ENCODE results near the gene KRTAP5-11. TPM values are rescaled to one million over a fixed set of nuclear protein-coding genes. Genes with fewer than 3 reads are reported as not detected.

The KRTAP5-11 gene
- total and polyA plus RNA-seq, 7 experiments from 2014 or later = not detected

DNA sequence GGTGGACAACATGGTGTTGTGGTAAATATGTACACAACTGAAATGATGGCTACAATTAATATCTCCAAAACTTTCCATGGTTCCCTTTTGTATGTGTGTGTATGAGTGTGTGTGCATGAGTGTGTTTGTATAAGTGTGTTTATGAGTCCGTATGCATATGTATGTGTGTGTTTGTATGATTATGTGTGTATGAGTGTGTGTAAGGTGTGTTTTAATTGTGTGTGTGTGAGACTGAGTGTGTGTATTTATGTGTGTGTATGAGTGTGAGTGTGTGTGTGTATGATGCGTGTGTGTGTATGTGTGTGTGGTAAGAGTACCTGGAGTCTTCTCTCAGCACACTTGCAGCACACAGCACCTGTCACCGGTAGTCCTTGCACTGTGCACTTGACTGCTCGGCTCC is 26.7 kb downstream of the KRTAP5-11 start:
- intact Hi-C loops (cut with micrococcal nuclease) = no loop called here
- Histone ChIP-seq H3K9me3 (ENCODE audit: control insufficient read depth in 2 of 3, low read length in 3 of 3) (no peaks in the 10 kb centered on the region), H3K27ac (ENCODE audit: low read depth, low read length) (no peak overlapping the region), H3K36me3 (ENCODE audit: control insufficient read depth in 2 of 3, insufficient read depth in 3 of 3, low read length in 3 of 3) (no peaks in the 10 kb centered on the region), H3K4me1 (ENCODE audit: control insufficient read depth in 2 of 2, insufficient read depth in 2 of 2, low read length in 2 of 2) (no peaks in the 10 kb centered on the region), H3K27me3 (ENCODE audit: control insufficient read depth in 2 of 2, insufficient read depth in 2 of 2, low read length in 2 of 2) (no peaks in the 10 kb centered on the region), H3K4me3 (ENCODE audit: low read length) (no peak overlapping the region)
- peaks cover 0 to 2% (median 0%) of the 10 kb centered on the region in 11 donors for H3K9me3 Mint-ChIP-seq
- no peaks in the 10 kb centered on the region for H3K36me3 Mint-ChIP-seq
- no peak overlapping the region for H3K4me3 Mint-ChIP-seq
- POLR2A ChIA-PET = no interaction called here
- DNase-seq (no peak), ATAC-seq (no peak)
- no peaks in the 10 kb centered on the region for H3K4me1 Mint-ChIP-seq
- CTCF ChIA-PET = no interaction called here
- H3K27ac Mint-ChIP-seq = no peak overlapping the region
- peaks cover 10 to 19% (median 18%) of the 10 kb centered on the region in 5 donors for H3K27me3 Mint-ChIP-seq

- ChIA-PET POLR2A (no interaction called here), CTCF (no interaction called here)
- Mint-ChIP-seq H3K4me1 (no peaks in the 10 kb centered on the region), H3K27ac (no peak overlapping the region), H3K27me3 (peaks cover 8 to 19% (median 15%) of the 10 kb centered on the region in 5 donors), H3K9me3 (peaks cover 0 to 2% (median 0%) of the 10 kb centered on the region in 11 donors), H3K36me3 (no peaks in the 10 kb centered on the region), H3K4me3 (no peak overlapping the region)
- intact Hi-C loops (cut with micrococcal nuclease) = no loop called here
- DNase-seq (no peak), ATAC-seq (no peak)
- H3K27ac ChIP-seq (ENCODE audit: low read depth, low read length) = no peak overlapping the region
- no peak overlapping the region for H3K4me3 ChIP-seq (ENCODE audit: low read length)
- H3K36me3 ChIP-seq (ENCODE audit: control insufficient read depth in 2 of 3, insufficient read depth in 3 of 3, low read length in 3 of 3) = no peaks in the 10 kb centered on the region
- H3K9me3 ChIP-seq (ENCODE audit: control insufficient read depth in 2 of 3, low read length in 3 of 3) = no peaks in the 10 kb centered on the region
- H3K27me3 ChIP-seq (ENCODE audit: control insufficient read depth in 2 of 2, insufficient read depth in 2 of 2, low read length in 2 of 2) = no peaks in the 10 kb centered on the region
- H3K4me1 ChIP-seq (ENCODE audit: control insufficient read depth in 2 of 2, insufficient read depth in 2 of 2, low read length in 2 of 2) = no peaks in the 10 kb centered on the region
Measured at GRCh38 chr11:71555508-71555907, 27.2 kb downstream of the KRTAP5-11 start.

DNA sequence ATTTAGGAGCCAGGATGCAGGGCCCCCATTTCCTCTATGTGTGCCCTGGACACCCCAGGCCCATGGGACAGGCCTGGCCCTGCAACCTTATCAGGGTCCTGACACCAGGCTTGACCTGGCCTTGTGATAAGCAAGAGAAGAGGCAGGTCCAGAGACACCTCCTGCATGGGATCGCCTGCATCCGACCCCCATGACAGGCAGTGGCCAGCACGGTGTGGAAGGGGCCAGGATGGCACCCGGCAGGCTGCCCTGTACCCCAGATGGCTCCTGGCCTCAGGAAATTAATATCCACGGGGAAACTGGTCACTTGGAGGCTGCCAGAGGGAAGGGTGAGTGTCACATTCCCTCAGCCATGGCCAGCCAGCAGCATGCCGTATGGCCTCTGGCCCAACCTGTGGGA is 27.7 kb downstream of the KRTAP5-11 start:
- no peaks in the 10 kb centered on the region for H3K27me3 ChIP-seq (ENCODE audit: control insufficient read depth in 2 of 2, insufficient read depth in 2 of 2, low read length in 2 of 2)
- Mint-ChIP-seq H3K27ac (no peak overlapping the region), H3K27me3 (peaks cover 12 to 22% (median 15%) of the 10 kb centered on the region in 5 donors), H3K4me1 (no peaks in the 10 kb centered on the region), H3K9me3 (peaks cover 0 to 2% (median 0%) of the 10 kb centered on the region in 11 donors), H3K4me3 (no peak overlapping the region), H3K36me3 (no peaks in the 10 kb centered on the region)
- DNase-seq = no peak
- ChIA-PET POLR2A (no interaction called here), CTCF (no interaction called here)
- intact Hi-C loops (cut with micrococcal nuclease) = no loop called here
- no peak overlapping the region for H3K4me3 ChIP-seq (ENCODE audit: low read length)
- H3K27ac ChIP-seq (ENCODE audit: low read depth, low read length) = no peak overlapping the region
- no peaks in the 10 kb centered on the region for H3K4me1 ChIP-seq (ENCODE audit: control insufficient read depth in 2 of 2, insufficient read depth in 2 of 2, low read length in 2 of 2)
- H3K36me3 ChIP-seq (ENCODE audit: control insufficient read depth in 2 of 3, insufficient read depth in 3 of 3, low read length in 3 of 3) = no peaks in the 10 kb centered on the region
- ATAC-seq = no peak
- no peaks in the 10 kb centered on the region for H3K9me3 ChIP-seq (ENCODE audit: control insufficient read depth in 2 of 3, low read length in 3 of 3)

DNA sequence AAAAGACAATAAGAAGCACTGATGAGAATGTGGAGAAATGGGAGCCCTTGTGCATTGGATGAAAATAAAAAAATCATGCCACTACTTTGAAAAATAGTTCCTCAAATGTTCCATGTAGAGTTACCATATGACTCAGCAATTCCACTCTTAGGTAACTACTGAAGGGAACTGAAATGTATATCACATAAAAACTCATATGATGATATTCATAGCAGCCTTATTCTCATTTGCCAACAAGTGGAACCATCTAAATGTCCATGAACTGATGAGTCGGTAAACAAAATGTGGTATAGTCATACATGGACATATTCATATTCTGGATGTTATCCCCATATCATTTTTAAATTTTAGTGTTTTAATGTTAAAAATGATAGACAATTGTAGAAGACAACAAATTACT is 31.0 kb downstream of the KRTAP5-11 start:
- CTCF ChIA-PET = no interaction called here
- Histone ChIP-seq H3K27me3 (ENCODE audit: control insufficient read depth in 2 of 2, insufficient read depth in 2 of 2, low read length in 2 of 2) (no peaks in the 10 kb centered on the region), H3K27ac (ENCODE audit: low read depth, low read length) (no peak overlapping the region), H3K36me3 (ENCODE audit: control insufficient read depth in 2 of 3, insufficient read depth in 3 of 3, low read length in 3 of 3) (no peaks in the 10 kb centered on the region), H3K4me1 (ENCODE audit: control insufficient read depth in 2 of 2, insufficient read depth in 2 of 2, low read length in 2 of 2) (no peaks in the 10 kb centered on the region), H3K9me3 (ENCODE audit: control insufficient read depth in 2 of 3, low read length in 3 of 3) (no peaks in the 10 kb centered on the region), H3K4me3 (ENCODE audit: low read length) (no peak overlapping the region)
- H3K4me1 Mint-ChIP-seq = no peaks in the 10 kb centered on the region
- peaks cover 0 to 5% (median 0%) of the 10 kb centered on the region in 11 donors for H3K9me3 Mint-ChIP-seq
- H3K4me3 Mint-ChIP-seq = no peak overlapping the region
- POLR2A ChIA-PET = no interaction called here
- DNase-seq (no peak), ATAC-seq (no peak)
- no peaks in the 10 kb centered on the region for H3K36me3 Mint-ChIP-seq
- H3K27ac Mint-ChIP-seq = no peak overlapping the region
- intact Hi-C loops (cut with micrococcal nuclease) = no loop called here
- H3K27me3 Mint-ChIP-seq = peaks cover 10 to 29% (median 25%) of the 10 kb centered on the region in 5 donors

DNA sequence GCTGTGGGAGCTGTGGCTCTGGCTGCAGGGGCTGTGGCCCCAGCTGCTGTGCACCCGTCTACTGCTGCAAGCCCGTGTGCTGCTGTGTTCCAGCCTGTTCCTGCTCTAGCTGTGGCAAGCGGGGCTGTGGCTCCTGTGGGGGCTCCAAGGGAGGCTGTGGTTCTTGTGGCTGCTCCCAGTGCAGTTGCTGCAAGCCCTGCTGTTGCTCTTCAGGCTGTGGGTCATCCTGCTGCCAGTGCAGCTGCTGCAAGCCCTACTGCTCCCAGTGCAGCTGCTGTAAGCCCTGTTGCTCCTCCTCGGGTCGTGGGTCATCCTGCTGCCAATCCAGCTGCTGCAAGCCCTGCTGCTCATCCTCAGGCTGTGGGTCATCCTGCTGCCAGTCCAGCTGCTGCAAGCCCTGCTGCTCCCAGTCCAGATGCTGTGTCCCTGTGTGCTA is 33.9 kb downstream of the KRTAP5-11 start:
- H3K9me3 Mint-ChIP-seq = peaks cover 0 to 9% (median 0%) of the 10 kb centered on the region in 11 donors
- Histone ChIP-seq H3K27me3 (ENCODE audit: control insufficient read depth in 2 of 2, insufficient read depth in 2 of 2, low read length in 2 of 2) (no peaks in the 10 kb centered on the region), H3K4me1 (ENCODE audit: control insufficient read depth in 2 of 2, insufficient read depth in 2 of 2, low read length in 2 of 2) (no peaks in the 10 kb centered on the region), H3K4me3 (ENCODE audit: low read length) (no peak overlapping the region), H3K27ac (ENCODE audit: low read depth, low read length) (no peak overlapping the region), H3K36me3 (ENCODE audit: control insufficient read depth in 2 of 3, insufficient read depth in 3 of 3, low read length in 3 of 3) (no peaks in the 10 kb centered on the region), H3K9me3 (ENCODE audit: control insufficient read depth in 2 of 3, low read length in 3 of 3) (no peaks in the 10 kb centered on the region)
- peaks cover 0 to 6% (median 0%) of the 10 kb centered on the region in 7 donors for H3K4me1 Mint-ChIP-seq
- POLR2A ChIA-PET = no interaction called here
- H3K27ac Mint-ChIP-seq = no peak overlapping the region
- no peak overlapping the region for H3K4me3 Mint-ChIP-seq
- peaks cover 10 to 33% (median 26%) of the 10 kb centered on the region in 5 donors for H3K27me3 Mint-ChIP-seq
- ATAC-seq (no peak), DNase-seq (no peak)
- intact Hi-C loops (cut with micrococcal nuclease) = no loop called here
- peaks cover 0 to 1% (median 0%) of the 10 kb centered on the region in 5 donors for H3K36me3 Mint-ChIP-seq
- CTCF ChIA-PET = no interaction called here

DNA sequence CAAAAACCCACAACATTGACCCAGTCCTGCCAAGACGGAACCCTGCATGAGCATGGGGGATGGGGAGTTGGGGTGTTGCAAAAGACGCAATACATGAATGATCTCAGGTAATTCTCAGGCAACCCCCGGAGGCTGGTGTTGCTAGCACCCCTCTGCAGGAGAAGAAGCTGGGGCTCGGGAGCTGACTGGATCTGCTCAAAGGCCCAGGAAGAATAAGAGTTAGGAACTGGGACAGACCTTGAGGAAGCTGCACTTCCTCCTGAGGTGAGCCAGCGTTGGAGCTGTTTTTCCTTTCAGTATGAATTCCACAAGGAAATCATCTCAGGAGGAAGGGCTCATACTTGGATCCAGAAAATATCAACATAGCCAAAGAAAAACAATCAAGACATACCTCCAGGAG is 34.6 kb downstream of the KRTAP5-11 start, which contains the start of gene KRTAP5-9:
Gene KRTAP5-9, plus strand, starts transcription at position 301 of the 400 bp plus-strand sequence. CDS start 238 bp downstream, outside the sequence.
- H3K4me1 Mint-ChIP-seq = peaks cover 0 to 11% (median 0%) of the 10 kb centered on the region in 7 donors
- H3K4me3 ChIP-seq (ENCODE audit: low read length) = no peak within 1 kb of the TSS
- CTCF ChIA-PET = no interaction called here
- POLR2A ChIA-PET = interaction anchor here (0.8 kb wide), 1 partner anchor 26 kb away, joined by 4 read pairs; no protein-coding TSS in a partner anchor
- no peak within 1 kb of the TSS for H3K27ac Mint-ChIP-seq
- H3K9me3 ChIP-seq (ENCODE audit: control insufficient read depth in 2 of 3, low read length in 3 of 3) = no peaks in the 10 kb centered on the region
- ATAC-seq (no peak), DNase-seq (no peak)
- no peak within 1 kb of the TSS for H3K4me3 Mint-ChIP-seq
- no peak within 1 kb of the TSS for H3K27ac ChIP-seq (ENCODE audit: low read depth, low read length)
- no peaks in the 10 kb centered on the region for H3K27me3 ChIP-seq (ENCODE audit: control insufficient read depth in 2 of 2, insufficient read depth in 2 of 2, low read length in 2 of 2)
- no peaks in the 10 kb centered on the region for H3K4me1 ChIP-seq (ENCODE audit: control insufficient read depth in 2 of 2, insufficient read depth in 2 of 2, low read length in 2 of 2)
- H3K27me3 Mint-ChIP-seq = peaks cover 10 to 33% (median 29%) of the 10 kb centered on the region in 5 donors
- peaks cover 0 to 7% (median 0%) of the 10 kb centered on the region in 11 donors for H3K9me3 Mint-ChIP-seq
- intact Hi-C loops (cut with micrococcal nuclease) = no loop called here
- H3K36me3 Mint-ChIP-seq = peaks cover 0 to 1% (median 0%) of the 10 kb centered on the region in 5 donors
- H3K36me3 ChIP-seq (ENCODE audit: control insufficient read depth in 2 of 3, insufficient read depth in 3 of 3, low read length in 3 of 3) = no peaks in the 10 kb centered on the region

DNA sequence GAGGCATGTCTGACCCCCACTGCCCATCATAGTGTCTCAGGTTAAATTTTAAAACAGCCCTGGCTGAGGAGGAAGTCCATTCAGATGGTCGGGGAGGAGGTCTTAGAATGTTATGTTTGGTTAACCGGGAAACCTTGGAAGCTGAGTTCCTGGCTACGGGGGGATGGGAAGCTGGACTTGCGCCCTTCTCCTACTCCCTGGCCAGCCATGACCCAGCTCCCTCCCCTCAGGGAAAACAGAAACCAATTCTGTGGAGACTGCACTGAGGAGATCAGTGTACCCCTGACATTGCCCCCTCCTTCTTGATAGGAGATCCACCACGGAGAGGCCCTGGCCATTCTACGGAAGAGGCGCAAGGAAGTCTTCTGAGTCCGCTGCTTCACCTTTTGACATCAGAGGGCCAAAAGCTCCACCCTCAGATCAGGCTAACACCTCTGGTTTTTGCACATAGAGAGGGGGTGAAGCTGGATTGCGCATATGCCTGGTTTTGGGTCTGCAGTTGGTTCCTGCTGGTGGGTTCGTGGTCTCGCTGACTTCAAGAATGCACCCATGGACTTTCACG is 37.2 kb downstream of the KRTAP5-11 start:
- ATAC-seq (no peak), DNase-seq (no peak)
- peaks cover 0 to 8% (median 5%) of the 10 kb centered on the region in 5 donors for H3K36me3 Mint-ChIP-seq
- H3K4me1 ChIP-seq (ENCODE audit: control insufficient read depth in 2 of 2, insufficient read depth in 2 of 2, low read length in 2 of 2) = no peaks in the 10 kb centered on the region
- intact Hi-C loops (cut with micrococcal nuclease) = no loop called here
- CTCF ChIA-PET = no interaction called here
- no peaks in the 10 kb centered on the region for H3K9me3 ChIP-seq (ENCODE audit: control insufficient read depth in 2 of 3, low read length in 3 of 3)
- no peaks in the 10 kb centered on the region for H3K27me3 ChIP-seq (ENCODE audit: control insufficient read depth in 2 of 2, insufficient read depth in 2 of 2, low read length in 2 of 2)
- POLR2A ChIA-PET = interaction anchor here (0.7 kb wide), 1 partner anchor 610 kb away, joined by 3 read pairs; no protein-coding TSS in a partner anchor
- no peak overlapping the region for H3K27ac Mint-ChIP-seq
- no peaks in the 10 kb centered on the region for H3K36me3 ChIP-seq (ENCODE audit: control insufficient read depth in 2 of 3, insufficient read depth in 3 of 3, low read length in 3 of 3)
- peaks cover 0 to 11% (median 2%) of the 10 kb centered on the region in 7 donors for H3K4me1 Mint-ChIP-seq
- H3K4me3 ChIP-seq (ENCODE audit: low read length) = no peak overlapping the region
- peaks cover 0 to 12% (median 8%) of the 10 kb centered on the region in 11 donors for H3K9me3 Mint-ChIP-seq
- H3K4me3 Mint-ChIP-seq = no peak overlapping the region
- H3K27me3 Mint-ChIP-seq = peaks cover 4 to 44% (median 29%) of the 10 kb centered on the region in 5 donors
- no peak overlapping the region for H3K27ac ChIP-seq (ENCODE audit: low read depth, low read length)

Data from naive thymus-derived CD4-positive, alpha-beta T cell (primary cell).